ENCODE measurements around the gene BAHCC1. TPM values are rescaled to one million over a fixed set of nuclear protein-coding genes. Genes with fewer than 3 reads are reported as not detected.

BAHCC1 gene
- total and polyA plus RNA-seq, 2 of the 8 experiments (the other 6 are each of a cell fraction or from before 2014, with no cell fraction given) = 0.26 to 0.58 TPM

- Histone ChIP-seq H2BK5ac (ENCODE audit: low read depth, low read length) (peak overlapping the region; percentile 60; the same call in 1 of the 2 replicates), H3K9ac (replicated peaks in 1 of 4; ENCODE audit: extremely low read depth in 1 of 4, low read depth in 3 of 4, low read length in 3 of 4) (peak overlapping the region; percentile 45 to 70 (median 56); a peak in 6 of 7 replicates), H3K79me1 (ENCODE audit: low read depth, low read length) (peaks cover 14% of the 10 kb centered on the region), H3K4me2 (ENCODE audit: insufficient read depth in 1 of 2, low read depth in 2 of 2, low read length in 2 of 2) (peak overlapping the region; percentile 75 to 85), H2AFZ (ENCODE audit: low read length) (no peak overlapping the region), H2BK120ac (replicated peaks; ENCODE audit: low read depth, low read length) (no peak overlapping the region), H4K91ac (replicated peaks; ENCODE audit: insufficient read length, low read length) (peak overlapping the region; percentile 85), H2BK15ac (ENCODE audit: low read length) (no peak overlapping the region), H3K27ac (ENCODE audit: low read depth, low read length) (peak overlapping the region; percentile 14; the same call in 1 of the 2 replicates), H3K23me2 (ENCODE audit: low read depth, low read length) (peaks cover 39% of the 10 kb centered on the region), H3K4ac (replicated peaks; ENCODE audit: insufficient read length, low read depth, low read length) (peak overlapping the region; percentile 94), H4K20me1 (replicated peaks in 1 of 2; ENCODE audit: control insufficient read depth in 1 of 2, insufficient read depth in 2 of 2, low read length in 2 of 2) (peaks cover 22 to 28% of the 10 kb centered on the region in 2 experiments), H3K4me3 (ENCODE audit: extremely low read depth in 1 of 4, insufficient read depth in 2 of 4, low read depth in 3 of 4, low read length in 4 of 4) (peak overlapping the region; percentile 56 to 75 (median 68)), H3K79me2 (ENCODE audit: control insufficient read depth in 1 of 2, insufficient read depth in 2 of 2, low read length in 2 of 2) (peaks cover 24 to 39% of the 10 kb centered on the region in 2 experiments), H3K27me3 (replicated peaks in 1 of 4; ENCODE audit: control insufficient read depth in 3 of 4, extremely low read depth in 1 of 4, insufficient read depth in 3 of 4, low read length in 3 of 4) (peaks cover 0 to 25% (median 15%) of the 10 kb centered on the region in 4 experiments; a peak in 5 of 7 replicates), H3K18ac (ENCODE audit: extremely low read depth, low read length) (peak overlapping the region; percentile 90), H3K23ac (ENCODE audit: insufficient read length) (no peak overlapping the region), H3K4me1 (replicated peaks in 1 of 4; ENCODE audit: control insufficient read depth in 3 of 4, insufficient read depth in 4 of 4, low read length in 3 of 4) (peaks cover 0 to 40% (median 23%) of the 10 kb centered on the region in 4 experiments; a peak in 6 of 7 replicates), H3K9me3 (ENCODE audit: insufficient read depth in 2 of 2, low read depth in 1 of 2, low read length in 1 of 2) (no peaks in the 10 kb centered on the region), H2AK5ac (ENCODE audit: low read depth, low read length) (no peak overlapping the region), H4K5ac (ENCODE audit: insufficient read length, low read depth, low read length) (peak overlapping the region; percentile 86), H2BK20ac (ENCODE audit: low read length) (no peak overlapping the region), H3K36me3 (ENCODE audit: control insufficient read depth in 2 of 4, insufficient read depth in 4 of 4, low read length in 3 of 4) (peaks cover 18 to 22% (median 20%) of the 10 kb centered on the region in 4 experiments; a peak in 7 of 8 replicates), H3K56ac (replicated peaks; ENCODE audit: insufficient read length, low read depth, low read length) (peak overlapping the region; percentile 92), H2BK12ac (ENCODE audit: low read depth, low read length) (peak overlapping the region; percentile 39; the same call in 1 of the 2 replicates), H3K14ac (ENCODE audit: insufficient read length) (no peak overlapping the region), H4K8ac (ENCODE audit: extremely low read depth, insufficient read depth, low read length) (peak overlapping the region; percentile 74)
- CTCF ChIA-PET (ENCODE audit: partially characterized antibody) = interaction anchor here (1.2 to 5.2 kb wide), 3 partner anchors 13 to 30 kb away, joined by 3 to 33 read pairs (median 12); partner anchors contain the start of gene FSCN2
- POLR2A ChIA-PET (ENCODE audit: partially characterized antibody) = interaction anchor here (0.7 to 35.8 kb wide), 23 partner anchors 1 to 395 kb away, joined by 3 to 1004 read pairs (median 5); partner anchors contain the start of genes ACTG1, FAAP100 and FSCN2
- no peak for FAIRE-seq
- 5% methylated on average over 10 of the region's 82 CpGs; no CpG with 5 or more reads in 1 of the 2 experiments for WGBS, 2 experiments (ENCODE audit: extremely low coverage in 1 of 2, insufficient coverage in 1 of 2, insufficient read length in 1 of 2, insufficient replicate concordance in 2 of 2, low coverage in 1 of 2, low lambda C conversion rate in 2 of 2, missing lambda C conversion rate in 1 of 2)
- DNase-seq (ENCODE audit: low read depth in 1 of 2, low spot score in 2 of 2) = peak in 1 of 2 experiments; percentile 88
- peak; percentile 43; the same call in 1 of the 2 replicates for TF ChIP-seq MAX (IDR thresholded peaks at IDR 0.05)
- no peak for TF ChIP-seq ATF2 (IDR thresholded peaks at IDR 0.05; ENCODE audit: low read length)
- TF ChIP-seq RXRA (IDR thresholded peaks at IDR 0.05; ENCODE audit: insufficient read depth, low read depth, low read length) = no peak
- TF ChIP-seq RAD21 (IDR thresholded peaks at IDR 0.05 in 1 of 2, conservative IDR thresholded peaks at IDR 0.05 in 1 of 2; ENCODE audit: low read depth in 2 of 2, low read length in 2 of 2) = no peak
- TF ChIP-seq SP1 (IDR thresholded peaks at IDR 0.05; ENCODE audit: low read depth, low read length) = no peak
- TF ChIP-seq GABPA (IDR thresholded peaks at IDR 0.05; ENCODE audit: borderline replicate concordance, insufficient read depth, low read length) = 0 out of 2 replicates have a peak, but pooled peaks have one; percentile 27
- no peak for TF ChIP-seq JUND (IDR thresholded peaks at IDR 0.05; ENCODE audit: low read length)
- no peak for TF ChIP-seq GTF2F1 (IDR thresholded peaks at IDR 0.05; ENCODE audit: borderline replicate concordance, low read depth, low read length)
Measured at GRCh38 chr17:81514739-81515529, 119.7 kb downstream of the BAHCC1 start.

Measured in H1 (cell line).